GM19023 (cell line): Measurements from ENCODE around the gene TEC.
"Not testable (repeated sequence)": the region's sequence is repeated elsewhere in the genome, so short reads cannot be mapped to it uniquely, and the experiment has no call there.

Source experiments
- ATAC-seq: cut with Tn5 transposase; IDR thresholded peaks from one replicate; pipeline ENCODE4 v1.9.1; 2021; ENCODE audit warnings: mild to moderate bottlenecking, moderate library complexity; ENCODE audit not compliant: unreplicated experiment

Gene TEC

GRCh38 chr4:48197643-48198237 lies 71.9 kb downstream of the TEC start:
- no peak for ATAC-seq

- ATAC-seq = peak; percentile 59
These were observed 72.7 kb downstream of the TEC start for GRCh38 chr4:48196758-48197504.

GRCh38 chr4:48195853-48196252 lies 73.8 kb downstream of the TEC start:
- no peak for ATAC-seq

GRCh38 chr4:48195374-48195773 lies 74.3 kb downstream of the TEC start:
- no peak for ATAC-seq

GRCh38 chr4:48194971-48195370 lies 74.7 kb downstream of the TEC start:
- no peak for ATAC-seq

- no peak for ATAC-seq
These were observed 75.6 kb downstream of the TEC start for GRCh38 chr4:48193921-48194468.

- no peak for ATAC-seq
These were observed 76.4 kb downstream of the TEC start for GRCh38 chr4:48193096-48193836.

GRCh38 chr4:48191758-48192157 lies 77.9 kb downstream of the TEC start:
- ATAC-seq = no peak

- ATAC-seq = peak; percentile 47
These were observed 78.8 kb downstream of the TEC start for GRCh38 chr4:48190839-48191238.

- no peak for ATAC-seq
These were observed 79.9 kb downstream of the TEC start for GRCh38 chr4:48189731-48190130.

- ATAC-seq = no peak
These were observed 81.2 kb downstream of the TEC start for GRCh38 chr4:48188390-48188789.

- no peak for ATAC-seq
These were observed 81.8 kb downstream of the TEC start for GRCh38 chr4:48187813-48188212.

- not testable (repeated sequence) for ATAC-seq
These were observed 82.6 kb downstream of the TEC start for GRCh38 chr4:48187066-48187465.

- not testable (repeated sequence) for ATAC-seq
These were observed 83.2 kb downstream of the TEC start for GRCh38 chr4:48186394-48186793.

GRCh38 chr4:48184882-48185281 lies 84.8 kb downstream of the TEC start:
- ATAC-seq = no peak

- ATAC-seq = no peak
These were observed 89.4 kb downstream of the TEC start for GRCh38 chr4:48180234-48180633.

GRCh38 chr4:48178931-48179330 lies 90.7 kb downstream of the TEC start:
- no peak for ATAC-seq

GRCh38 chr4:48175806-48176205 lies 93.8 kb downstream of the TEC start:
- no peak for ATAC-seq

- no peak for ATAC-seq
These were observed 94.3 kb downstream of the TEC start for GRCh38 chr4:48175328-48175727.

- ATAC-seq = peak; percentile 72
These were observed 96.3 kb downstream of the TEC start for GRCh38 chr4:48173056-48173991.

GRCh38 chr4:48172651-48173050 lies 97.0 kb downstream of the TEC start:
- no peak for ATAC-seq
